Measurements from ENCODE around the gene ADAMTS7. TPM values are rescaled to one million over a fixed set of nuclear protein-coding genes. Genes with fewer than 3 reads are reported as not detected.
A peak's percentile ranks its signal among the peaks of the same experiment; 100 is the strongest.

ADAMTS7 gene
- total and polyA plus RNA-seq, 2 of the 8 experiments (the other 6 are each of a cell fraction or from before 2014, with no cell fraction given): 27.9 to 45.2 TPM

DNA sequence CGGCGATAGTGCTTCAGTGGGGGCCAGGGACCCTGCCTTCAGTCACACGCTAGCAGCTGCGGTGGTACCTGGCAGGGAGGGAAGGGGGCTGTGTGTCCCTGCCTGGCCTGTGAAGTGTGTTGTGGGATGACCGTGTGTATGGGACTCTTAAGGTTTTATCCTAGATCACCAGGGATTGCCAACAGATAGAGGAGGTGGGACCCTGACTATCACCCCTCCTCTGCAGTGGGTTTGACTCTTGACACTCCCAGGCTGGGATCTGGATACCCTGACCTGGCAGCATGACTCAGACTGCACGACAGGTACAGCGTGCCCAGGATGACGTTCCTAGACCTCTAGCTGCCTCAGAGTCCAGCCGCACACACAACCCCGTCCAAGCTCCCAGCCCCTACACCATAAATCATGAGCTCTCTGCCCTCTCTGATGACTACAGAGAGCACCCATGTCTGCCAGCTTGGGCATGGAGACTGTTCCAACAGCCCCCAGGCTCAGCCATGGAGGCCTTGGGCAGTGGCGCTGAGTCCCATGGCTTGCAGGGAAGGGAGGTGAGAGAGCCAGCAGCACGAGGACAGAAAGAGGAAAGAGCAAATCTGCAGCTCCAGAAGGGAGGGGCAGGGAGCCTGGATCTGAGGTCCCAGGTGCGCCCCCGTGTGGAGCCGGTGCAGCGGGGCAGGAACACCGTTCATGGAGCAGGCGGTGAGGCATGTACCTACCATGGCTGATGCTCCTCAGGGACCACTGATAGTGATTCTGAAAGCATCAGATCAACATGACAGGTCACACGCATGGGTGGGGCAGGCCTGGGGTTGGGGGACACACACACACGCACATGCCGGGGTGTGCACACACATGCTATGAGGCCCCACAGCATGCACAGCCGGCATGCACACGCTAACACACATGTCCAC, 71.0 kb downstream of the ADAMTS7 start (continued):
- 0 out of 4 replicates have a peak, but pooled peaks of 1 of the 2 experiments have one; percentile 21 for TF ChIP-seq SIN3A (conservative IDR thresholded peaks at IDR 0.05 in 1 of 2, IDR thresholded peaks at IDR 0.05 in 1 of 2; ENCODE audit: low read depth in 1 of 2, low read length in 2 of 2)

Measured in H1 (cell line).